ENCODE data around the gene CIP2A.
A peak's percentile ranks its signal among the peaks of the same experiment; 100 is the strongest.

CIP2A gene

DNA sequence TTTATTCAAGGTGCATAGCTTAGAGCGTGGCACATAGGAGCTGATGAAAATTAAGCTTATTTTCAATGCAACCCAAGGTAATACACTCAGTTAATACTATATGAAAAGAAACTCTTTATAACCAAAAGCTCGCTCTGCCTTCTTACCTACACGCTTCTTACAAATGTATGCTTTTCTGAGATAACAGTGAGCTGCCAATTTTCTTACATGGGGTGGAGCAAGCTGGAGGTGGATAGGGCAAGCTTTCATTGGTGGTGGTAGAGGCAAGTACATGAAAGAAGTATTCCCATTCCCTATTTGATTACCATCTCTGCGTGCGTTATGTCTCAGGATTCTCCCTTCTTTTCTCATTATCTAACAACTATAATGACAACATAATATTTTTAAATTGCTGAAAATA is 9.1 kb upstream of the CIP2A start:
- H3K4me3 ChIP-seq (ENCODE audit: low read depth, low read length), result no peak overlapping the region
- TF ChIP-seq, protein P1, sequence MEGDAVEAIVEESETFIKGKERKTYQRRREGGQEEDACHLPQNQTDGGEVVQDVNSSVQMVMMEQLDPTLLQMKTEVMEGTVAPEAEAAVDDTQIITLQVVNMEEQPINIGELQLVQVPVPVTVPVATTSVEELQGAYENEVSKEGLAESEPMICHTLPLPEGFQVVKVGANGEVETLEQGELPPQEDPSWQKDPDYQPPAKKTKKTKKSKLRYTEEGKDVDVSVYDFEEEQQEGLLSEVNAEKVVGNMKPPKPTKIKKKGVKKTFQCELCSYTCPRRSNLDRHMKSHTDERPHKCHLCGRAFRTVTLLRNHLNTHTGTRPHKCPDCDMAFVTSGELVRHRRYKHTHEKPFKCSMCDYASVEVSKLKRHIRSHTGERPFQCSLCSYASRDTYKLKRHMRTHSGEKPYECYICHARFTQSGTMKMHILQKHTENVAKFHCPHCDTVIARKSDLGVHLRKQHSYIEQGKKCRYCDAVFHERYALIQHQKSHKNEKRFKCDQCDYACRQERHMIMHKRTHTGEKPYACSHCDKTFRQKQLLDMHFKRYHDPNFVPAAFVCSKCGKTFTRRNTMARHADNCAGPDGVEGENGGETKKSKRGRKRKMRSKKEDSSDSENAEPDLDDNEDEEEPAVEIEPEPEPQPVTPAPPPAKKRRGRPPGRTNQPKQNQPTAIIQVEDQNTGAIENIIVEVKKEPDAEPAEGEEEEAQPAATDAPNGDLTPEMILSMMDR (conservative IDR thresholded peaks at IDR 0.05; ENCODE audit: low read depth, low read length), result no peak

DNA sequence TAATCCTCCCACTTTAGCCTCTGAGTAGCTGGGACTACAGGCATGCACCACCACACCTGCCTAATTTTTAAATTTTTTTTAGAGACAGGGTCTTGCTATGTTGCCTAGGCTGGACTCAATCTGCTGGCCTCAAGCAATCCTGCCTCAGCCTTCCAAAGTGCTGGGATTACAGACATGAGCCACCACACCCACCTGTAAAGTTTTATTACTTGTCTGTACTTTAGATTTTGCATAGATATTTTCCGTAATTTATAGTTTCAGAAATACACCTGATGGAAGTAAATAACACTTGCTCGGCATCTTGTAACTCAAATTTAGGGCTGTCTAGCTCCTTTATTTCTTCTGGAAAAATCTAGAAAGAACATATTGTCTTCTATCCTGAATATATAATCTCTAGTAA is 6.1 kb upstream of the CIP2A start:
- no peak for DNase-seq (ENCODE audit: low read depth)
- TF ChIP-seq, protein P1 (conservative IDR thresholded peaks at IDR 0.05; ENCODE audit: low read depth, low read length), result no peak
- H3K4me3 ChIP-seq (ENCODE audit: low read depth, low read length), result no peak overlapping the region

More for the DNA sequence above, 9.1 kb upstream of the CIP2A start:
- DNase-seq (ENCODE audit: low read depth), result no peak

DNA sequence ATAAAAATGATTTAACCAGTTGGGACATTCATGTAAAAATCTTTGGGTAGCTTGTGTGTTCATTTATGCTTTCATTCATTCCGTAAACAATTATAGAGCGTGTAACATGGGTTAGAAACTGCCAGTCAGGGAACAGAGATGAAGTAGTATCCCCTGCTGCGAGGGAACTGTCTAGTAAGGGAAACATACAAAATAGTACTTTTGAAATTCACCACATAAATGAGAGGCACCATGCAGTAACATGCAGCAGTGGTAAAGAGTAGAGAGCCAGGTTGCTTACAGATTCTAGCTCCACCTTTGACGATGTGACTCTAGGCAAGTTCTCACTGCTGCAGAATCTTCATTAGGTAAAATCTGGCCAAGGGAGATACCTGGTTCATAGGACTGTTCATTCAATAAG is 1.2 kb upstream of the CIP2A start:
- DNase-seq (ENCODE audit: low read depth), result peak; percentile 66
- peak overlapping the region; percentile 92 for H3K4me3 ChIP-seq (ENCODE audit: low read depth, low read length)
- TF ChIP-seq, protein P1 (conservative IDR thresholded peaks at IDR 0.05; ENCODE audit: low read depth, low read length), result no peak

DNA sequence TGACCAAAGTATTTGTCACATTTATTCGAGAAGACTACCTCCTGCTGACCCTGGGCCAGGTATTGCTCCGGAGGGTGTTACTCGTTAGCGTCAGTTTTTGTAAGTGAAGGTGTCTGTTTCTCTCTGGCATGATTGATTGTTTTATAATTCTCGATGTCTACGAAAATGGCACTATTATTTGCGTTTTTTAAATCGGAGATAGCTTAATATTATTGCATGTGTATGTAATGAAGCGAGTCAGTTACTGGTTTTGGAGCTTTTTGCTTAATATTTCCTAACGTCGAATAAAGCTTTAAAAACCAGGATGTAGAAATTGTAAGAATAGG is 723 bp upstream of the CIP2A start:
- no peak for DNase-seq (ENCODE audit: low read depth)
- TF ChIP-seq, protein P1 (conservative IDR thresholded peaks at IDR 0.05; ENCODE audit: low read depth, low read length), result no peak
- H3K4me3 ChIP-seq (ENCODE audit: low read depth, low read length), result peak overlapping the region; percentile 92

DNA sequence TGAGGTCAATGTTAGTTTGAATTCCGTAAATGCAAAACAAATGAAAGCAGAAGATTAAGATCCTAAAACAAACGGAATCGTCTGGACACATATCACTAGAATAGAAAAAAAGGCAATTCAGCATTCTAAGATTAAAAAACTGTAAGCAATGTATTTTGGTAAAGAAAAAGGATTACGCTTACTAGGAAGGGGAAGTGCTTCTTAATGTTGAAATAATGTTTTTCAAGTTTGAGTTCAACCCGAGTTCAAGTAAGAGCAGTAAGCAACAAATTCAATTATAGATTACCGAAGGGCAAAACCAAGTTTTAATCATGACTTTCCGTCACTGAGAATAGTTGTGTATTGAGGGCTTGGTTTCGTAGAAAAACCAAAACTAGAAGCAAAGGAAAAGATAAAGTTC is 637 bp downstream of the CIP2A start:
- TF ChIP-seq, protein P1 (conservative IDR thresholded peaks at IDR 0.05; ENCODE audit: low read depth, low read length), result no peak

DNA sequence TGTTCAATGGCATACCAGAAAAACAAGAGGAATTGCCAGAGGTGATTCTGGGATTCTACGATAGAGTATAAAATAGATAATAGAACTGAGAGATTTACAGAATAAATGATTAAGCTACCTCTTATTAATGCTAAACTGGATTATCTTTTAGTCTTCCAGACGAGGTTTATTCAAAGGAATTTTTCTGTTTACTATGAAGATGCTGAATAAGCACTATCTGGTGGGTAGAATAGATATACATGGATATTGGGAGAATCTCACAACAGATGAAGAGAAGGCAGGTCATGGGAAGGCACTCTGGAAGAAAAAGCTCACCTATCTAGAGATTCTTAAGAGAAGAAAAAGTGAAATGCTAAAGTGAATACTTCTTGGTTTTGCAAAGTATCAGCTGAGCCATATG is 11.2 kb downstream of the CIP2A start:
- TF ChIP-seq, protein P1 (conservative IDR thresholded peaks at IDR 0.05; ENCODE audit: low read depth, low read length), result no peak
- DNase-seq (ENCODE audit: low read depth), result no peak
- H3K4me3 ChIP-seq (ENCODE audit: low read depth, low read length), result no peak overlapping the region

More for the DNA sequence above, 637 bp downstream of the CIP2A start:
- H3K4me3 ChIP-seq (ENCODE audit: low read depth, low read length), result peak overlapping the region; percentile 92
- peak; percentile 37 for DNase-seq (ENCODE audit: low read depth)

DNA sequence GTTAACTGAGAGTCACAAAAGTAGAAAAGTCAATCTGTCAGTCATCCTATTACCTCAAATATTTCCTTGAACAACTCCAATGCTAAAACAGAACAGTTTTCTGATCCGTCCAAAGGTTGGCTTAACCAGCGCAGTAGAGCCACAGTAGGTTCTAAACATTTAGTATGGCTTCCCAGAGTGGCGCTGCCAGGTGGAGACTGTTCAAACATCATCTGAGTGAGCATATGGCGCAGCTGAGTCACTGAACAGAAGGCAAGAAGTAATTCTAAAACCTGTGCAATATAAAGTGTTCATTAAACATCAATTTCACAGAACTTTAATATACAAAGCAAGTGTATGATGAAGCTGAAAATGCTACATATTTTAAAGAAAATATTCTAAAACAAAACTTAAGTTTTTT is 19.9 kb downstream of the CIP2A start:
- no peak overlapping the region for H3K4me3 ChIP-seq (ENCODE audit: low read depth, low read length)
- DNase-seq (ENCODE audit: low read depth), result no peak
- TF ChIP-seq, protein P1 (conservative IDR thresholded peaks at IDR 0.05; ENCODE audit: low read depth, low read length), result no peak

Measured in choroid plexus epithelial cell (primary cell).